Stimulated activated CD8-positive, alpha-beta memory T cell treated with anti-CD3 and anti-CD28 coated beads, Interleukin-15, amount 100 ng/mL, for 48 hours (primary cell): ENCODE results near the gene PRAC2.
A peak's percentile ranks its signal among the peaks of the same experiment; 100 is the strongest.

Experiments used
- DNase-seq, 2 donors: peaks; one replicate each; pipeline ENCODE4 v3.0.0-alpha.2; 2020; ENCODE audit warnings: low read depth in 2 of 2

Gene PRAC2

GRCh38 chr17:48720266-48721008, 2.5 kb upstream of the PRAC2 start:
- DNase-seq: no peak

GRCh38 chr17:48721009-48721402, 2.0 kb upstream of the PRAC2 start:
- DNase-seq: no peak

GRCh38 chr17:48722201-48722907, 631 bp upstream of the PRAC2 start, which contains the start of gene PRAC1:
PRAC1 (minus strand) TSS chr17:48722518; CDS start chr17:48722392, 126 bp downstream.
- no peak for DNase-seq

GRCh38 chr17:48723423-48724250, 652 bp downstream of the PRAC2 start:
- no peak for DNase-seq

- DNase-seq: peak; percentile 58 to 61
Measured at GRCh38 chr17:48724251-48725003, 1.4 kb downstream of the PRAC2 start.

- no peak for DNase-seq
Measured at GRCh38 chr17:48725004-48725287, 2.0 kb downstream of the PRAC2 start.

- no peak for DNase-seq
Measured at GRCh38 chr17:48725288-48726064, 2.5 kb downstream of the PRAC2 start.

- DNase-seq: no peak
Measured at GRCh38 chr17:48726114-48726915, 3.3 kb downstream of the PRAC2 start.

- DNase-seq: no peak
Measured at GRCh38 chr17:48726916-48727286, 3.9 kb downstream of the PRAC2 start.

- DNase-seq: no peak
Measured at GRCh38 chr17:48727415-48728175, 4.6 kb downstream of the PRAC2 start.

GRCh38 chr17:48728232-48729231, 5.5 kb downstream of the PRAC2 start, which contains the start of gene HOXB13:
HOXB13 (minus strand) TSS chr17:48728750; CDS start chr17:48728593, 157 bp downstream.
- peak in 1 of 2 donors; percentile 19 for DNase-seq

- no peak for DNase-seq
Measured at GRCh38 chr17:48729335-48730239, 6.6 kb downstream of the PRAC2 start.

- no peak for DNase-seq
Measured at GRCh38 chr17:48730240-48730550, 7.2 kb downstream of the PRAC2 start.

GRCh38 chr17:48731355-48731754, 8.4 kb downstream of the PRAC2 start:
- DNase-seq: no peak

- DNase-seq: no peak
Measured at GRCh38 chr17:48732688-48733629, 10.0 kb downstream of the PRAC2 start.
